Neural cell (in vitro differentiated cells): ENCODE results near the gene PFKP. TPM values are rescaled to one million over a fixed set of nuclear protein-coding genes. Genes with fewer than 3 reads are reported as not detected.

ENCODE experiments used
- H2AFZ ChIP-seq: fragments of 200-600, 300-800 bp; sonication (generic), shearing (Covaris generic); 2 replicates; pipeline ENCODE4 v1.6.0; 2014; ENCODE audit warnings: low read depth, mild to moderate bottlenecking, antibody characterized with exemption, low read length, moderate library complexity
- H3F3A ChIP-seq: fragments of 200-600 bp; shearing (Covaris generic); 2 replicates; pipeline ENCODE4 v1.6.1; 2016; ENCODE audit warnings: mild to moderate bottlenecking, moderate library complexity, mixed read lengths, antibody characterized with exemption, low read length; ENCODE audit not compliant: insufficient read depth, poor library complexity, severe bottlenecking
- H3K27ac ChIP-seq: fragments of 200-600, 300-800 bp; sonication (generic), shearing (Covaris generic); 2 replicates; pipeline ENCODE4 v1.5.1; 2014; ENCODE audit warnings: mild to moderate bottlenecking, low read length, moderate library complexity
- H3K27me3 ChIP-seq: fragments of 300-800, 200-600 bp; sonication (generic), shearing (Covaris generic); 2 replicates; pipeline ENCODE4 v1.6.0; 2014; ENCODE audit warnings: mild to moderate bottlenecking, low read depth, low read length, moderate library complexity; ENCODE audit not compliant: insufficient read depth
- H3K36me3 ChIP-seq: fragments of 300-800, 200-600 bp; sonication (generic), shearing (Covaris generic); 2 replicates; pipeline ENCODE4 v1.5.1; 2014; ENCODE audit warnings: mild to moderate bottlenecking, antibody characterized with exemption, low read length, moderate library complexity; ENCODE audit not compliant: insufficient read depth
- H3K4me2 ChIP-seq: fragments of 300-800, 200-600 bp; sonication (generic), shearing (Covaris generic); 2 replicates; pipeline ENCODE4 v1.6.0; 2014; ENCODE audit warnings: mild to moderate bottlenecking, low read length
- H3K4me3 ChIP-seq: fragments of 300-800, 200-600 bp; sonication (generic), shearing (Covaris generic); 2 replicates; pipeline ENCODE4 v1.5.1; 2014; ENCODE audit warnings: mild to moderate bottlenecking, low read length, moderate library complexity
- H3K79me2 ChIP-seq: fragments of 200-600 bp; shearing (Covaris generic); replicated peaks from 2 replicates; pipeline ENCODE4 v1.6.0; 2014; ENCODE audit warnings: mild to moderate bottlenecking, low read length, moderate library complexity; ENCODE audit not compliant: insufficient read depth
- H3K9ac ChIP-seq: fragments of 300-800, 200-600 bp; sonication (generic), shearing (Covaris generic); 2 replicates; pipeline ENCODE4 v1.6.1; 2016; ENCODE audit warnings: mild to moderate bottlenecking, low read length, mixed read lengths
- H3K9me2 ChIP-seq: fragments of 200-600 bp; shearing (Covaris generic); 2 replicates; pipeline ENCODE4 v1.6.1; 2016; ENCODE audit warnings: mild to moderate bottlenecking, low read length, mixed read lengths; ENCODE audit not compliant: insufficient read depth
- H3K9me3 ChIP-seq: fragments of 200-600, 300-800 bp; sonication (generic), shearing (Covaris generic); 2 replicates; pipeline ENCODE4 v1.6.1; 2016; ENCODE audit warnings: mild to moderate bottlenecking, mixed run types, low read length, moderate library complexity, mixed read lengths
- H4K20me1 ChIP-seq: fragments of 200-600 bp; shearing (Covaris generic); 2 replicates; pipeline ENCODE4 v1.6.1; 2016; ENCODE audit warnings: mild to moderate bottlenecking, mixed run types; ENCODE audit not compliant: insufficient read depth
- EP300 ChIP-seq: fragments of 450-650 bp; conservative IDR thresholded peaks from 2 replicates; pipeline ENCODE4 v1.6.1; 2014; ENCODE audit warnings: antibody characterized with exemption, mild to moderate bottlenecking, moderate library complexity; ENCODE audit not compliant: poor library complexity, severe bottlenecking
- EZH2 ChIP-seq: fragments of 200-600, 300-800 bp; shearing (Covaris generic), sonication (generic); IDR thresholded peaks from 2 replicates; pipeline ENCODE4 v1.6.1; 2014; ENCODE audit warnings: antibody characterized with exemption, low read length, borderline replicate concordance, mild to moderate bottlenecking; ENCODE audit not compliant: insufficient read depth, poor library complexity, severe bottlenecking
- MXI1 ChIP-seq: fragments of 450-650 bp; conservative IDR thresholded peaks from 2 replicates; pipeline ENCODE4 v1.6.1; 2014; ENCODE audit warnings: antibody characterized with exemption, mild to moderate bottlenecking; ENCODE audit not compliant: poor library complexity, severe bottlenecking
- POLR2AphosphoS5 ChIP-seq: IDR thresholded peaks from 2 replicates; pipeline ENCODE4 v1.6.1; 2012
- RAD21 ChIP-seq: fragments of 450-650 bp; conservative IDR thresholded peaks from 2 replicates; pipeline ENCODE4 v1.6.1; 2014; ENCODE audit warnings: antibody characterized with exemption, mild to moderate bottlenecking, moderate library complexity
- SMC3 ChIP-seq: fragments of 450-650 bp; conservative IDR thresholded peaks from 2 replicates; pipeline ENCODE4 v1.6.1; 2014; ENCODE audit warnings: antibody characterized with exemption, mild to moderate bottlenecking, moderate library complexity; ENCODE audit not compliant: poor library complexity
- TAF1 ChIP-seq: IDR thresholded peaks from 2 replicates; pipeline ENCODE4 v1.6.1; 2012; ENCODE audit warnings: low read depth
- polyA plus RNA-seq: library from polyadenylated mRNA; depleted of rRNA; stranded (reverse); fragments of >200 nt; gene quantifications from 2 replicates; pipeline ENCODE4 v1.2.3, GENCODE V29; 2014
- TF ChIP-seq, protein P1 (sequence below): IDR thresholded peaks from 2 replicates; pipeline ENCODE4 v1.6.1; 2012; ENCODE audit warnings: borderline replicate concordance
- TF ChIP-seq, protein P2 (sequence below): fragments of 450-650 bp; IDR thresholded peaks from 2 replicates; pipeline ENCODE4 v1.5.1; 2014; ENCODE audit warnings: antibody characterized with exemption, mild to moderate bottlenecking, moderate library complexity; ENCODE audit not compliant: poor library complexity, severe bottlenecking

PFKP gene
- polyA plus RNA-seq, 1 donor from 2014 or later: 27.9 TPM

DNA sequence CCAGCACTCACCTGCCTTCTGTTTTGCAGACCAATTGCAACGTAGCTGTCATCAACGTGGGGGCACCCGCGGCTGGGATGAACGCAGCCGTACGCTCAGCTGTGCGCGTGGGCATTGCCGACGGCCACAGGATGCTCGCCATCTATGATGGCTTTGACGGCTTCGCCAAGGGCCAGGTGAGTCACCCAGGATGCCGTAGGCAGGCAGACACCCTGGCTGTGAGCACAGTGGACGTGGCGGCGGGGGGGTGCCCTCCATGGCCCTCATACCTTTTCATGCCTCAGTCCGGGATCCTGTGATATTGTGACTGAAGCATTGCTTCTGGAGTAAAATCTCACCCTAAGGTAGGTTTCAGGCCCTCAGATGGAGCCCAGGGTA is 46.0 kb downstream of the PFKP start:
- no peaks in the 10 kb centered on the region for H4K20me1 ChIP-seq
- no peaks in the 10 kb centered on the region for H3K79me2 ChIP-seq
- no peaks in the 10 kb centered on the region for H3K9me3 ChIP-seq
- H3K9me2 ChIP-seq: no peaks in the 10 kb centered on the region
- H3K27ac ChIP-seq: no peak overlapping the region
- H3K27me3 ChIP-seq: no peaks in the 10 kb centered on the region
- no peak overlapping the region for H3K4me3 ChIP-seq
- no peaks in the 10 kb centered on the region for H3K36me3 ChIP-seq
- no peak overlapping the region for H3K9ac ChIP-seq
- H3F3A ChIP-seq: no peaks in the 10 kb centered on the region
- H3K4me2 ChIP-seq: no peak overlapping the region
- no peak for TF ChIP-seq EZH2
- TF ChIP-seq SMC3: no peak
- no peak for TF ChIP-seq EP300
- no peak for TF ChIP-seq POLR2AphosphoS5
- no peak for TF ChIP-seq MXI1
- no peak for TF ChIP-seq RAD21
- no peak for TF ChIP-seq TAF1
- TF ChIP-seq, protein P1, sequence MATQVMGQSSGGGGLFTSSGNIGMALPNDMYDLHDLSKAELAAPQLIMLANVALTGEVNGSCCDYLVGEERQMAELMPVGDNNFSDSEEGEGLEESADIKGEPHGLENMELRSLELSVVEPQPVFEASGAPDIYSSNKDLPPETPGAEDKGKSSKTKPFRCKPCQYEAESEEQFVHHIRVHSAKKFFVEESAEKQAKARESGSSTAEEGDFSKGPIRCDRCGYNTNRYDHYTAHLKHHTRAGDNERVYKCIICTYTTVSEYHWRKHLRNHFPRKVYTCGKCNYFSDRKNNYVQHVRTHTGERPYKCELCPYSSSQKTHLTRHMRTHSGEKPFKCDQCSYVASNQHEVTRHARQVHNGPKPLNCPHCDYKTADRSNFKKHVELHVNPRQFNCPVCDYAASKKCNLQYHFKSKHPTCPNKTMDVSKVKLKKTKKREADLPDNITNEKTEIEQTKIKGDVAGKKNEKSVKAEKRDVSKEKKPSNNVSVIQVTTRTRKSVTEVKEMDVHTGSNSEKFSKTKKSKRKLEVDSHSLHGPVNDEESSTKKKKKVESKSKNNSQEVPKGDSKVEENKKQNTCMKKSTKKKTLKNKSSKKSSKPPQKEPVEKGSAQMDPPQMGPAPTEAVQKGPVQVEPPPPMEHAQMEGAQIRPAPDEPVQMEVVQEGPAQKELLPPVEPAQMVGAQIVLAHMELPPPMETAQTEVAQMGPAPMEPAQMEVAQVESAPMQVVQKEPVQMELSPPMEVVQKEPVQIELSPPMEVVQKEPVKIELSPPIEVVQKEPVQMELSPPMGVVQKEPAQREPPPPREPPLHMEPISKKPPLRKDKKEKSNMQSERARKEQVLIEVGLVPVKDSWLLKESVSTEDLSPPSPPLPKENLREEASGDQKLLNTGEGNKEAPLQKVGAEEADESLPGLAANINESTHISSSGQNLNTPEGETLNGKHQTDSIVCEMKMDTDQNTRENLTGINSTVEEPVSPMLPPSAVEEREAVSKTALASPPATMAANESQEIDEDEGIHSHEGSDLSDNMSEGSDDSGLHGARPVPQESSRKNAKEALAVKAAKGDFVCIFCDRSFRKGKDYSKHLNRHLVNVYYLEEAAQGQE: no peak
- TF ChIP-seq, protein P2, sequence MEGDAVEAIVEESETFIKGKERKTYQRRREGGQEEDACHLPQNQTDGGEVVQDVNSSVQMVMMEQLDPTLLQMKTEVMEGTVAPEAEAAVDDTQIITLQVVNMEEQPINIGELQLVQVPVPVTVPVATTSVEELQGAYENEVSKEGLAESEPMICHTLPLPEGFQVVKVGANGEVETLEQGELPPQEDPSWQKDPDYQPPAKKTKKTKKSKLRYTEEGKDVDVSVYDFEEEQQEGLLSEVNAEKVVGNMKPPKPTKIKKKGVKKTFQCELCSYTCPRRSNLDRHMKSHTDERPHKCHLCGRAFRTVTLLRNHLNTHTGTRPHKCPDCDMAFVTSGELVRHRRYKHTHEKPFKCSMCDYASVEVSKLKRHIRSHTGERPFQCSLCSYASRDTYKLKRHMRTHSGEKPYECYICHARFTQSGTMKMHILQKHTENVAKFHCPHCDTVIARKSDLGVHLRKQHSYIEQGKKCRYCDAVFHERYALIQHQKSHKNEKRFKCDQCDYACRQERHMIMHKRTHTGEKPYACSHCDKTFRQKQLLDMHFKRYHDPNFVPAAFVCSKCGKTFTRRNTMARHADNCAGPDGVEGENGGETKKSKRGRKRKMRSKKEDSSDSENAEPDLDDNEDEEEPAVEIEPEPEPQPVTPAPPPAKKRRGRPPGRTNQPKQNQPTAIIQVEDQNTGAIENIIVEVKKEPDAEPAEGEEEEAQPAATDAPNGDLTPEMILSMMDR: no peak
- no peak overlapping the region for H2AFZ ChIP-seq

DNA sequence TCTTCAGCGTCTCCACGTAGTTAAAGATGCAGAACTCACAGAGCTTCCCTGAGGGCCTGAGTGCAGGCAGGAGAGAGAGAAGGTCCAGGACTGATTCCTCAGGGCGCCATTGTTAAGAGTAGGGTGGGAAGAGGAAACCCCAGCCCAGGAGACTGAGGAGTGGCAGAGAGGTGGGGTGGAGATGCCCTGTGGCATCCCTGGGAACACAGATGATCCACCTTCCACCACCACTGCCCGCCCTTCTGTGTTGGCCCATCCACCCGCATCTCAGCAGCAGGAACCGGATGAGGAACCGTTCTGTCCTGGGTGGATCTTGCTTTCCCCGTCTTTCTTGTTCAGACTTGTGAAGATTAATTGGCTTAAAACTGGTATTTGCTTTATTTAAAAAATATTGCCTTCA is 48.3 kb downstream of the PFKP start:
- H3K9ac ChIP-seq: no peak overlapping the region
- no peaks in the 10 kb centered on the region for H3K79me2 ChIP-seq
- H3K27ac ChIP-seq: no peak overlapping the region
- no peak overlapping the region for H3K4me2 ChIP-seq
- H4K20me1 ChIP-seq: no peaks in the 10 kb centered on the region
- no peak overlapping the region for H3K4me3 ChIP-seq
- TF ChIP-seq, protein P2: no peak
- no peak for TF ChIP-seq EP300
- no peak for TF ChIP-seq SMC3
- TF ChIP-seq MXI1: no peak
- no peak for TF ChIP-seq TAF1
- no peak for TF ChIP-seq POLR2AphosphoS5
- no peak for TF ChIP-seq RAD21
- TF ChIP-seq EZH2: no peak
- TF ChIP-seq, protein P1: no peak
- H3F3A ChIP-seq: no peaks in the 10 kb centered on the region
- H3K27me3 ChIP-seq: no peaks in the 10 kb centered on the region
- no peaks in the 10 kb centered on the region for H3K36me3 ChIP-seq
- no peaks in the 10 kb centered on the region for H3K9me3 ChIP-seq
- H2AFZ ChIP-seq: no peak overlapping the region
- no peaks in the 10 kb centered on the region for H3K9me2 ChIP-seq
